ENCODE measurements around the gene LAYN.

LAYN gene

GRCh38 chr11:111537336-111537860, 3.1 kb upstream of the LAYN start:
- Histone ChIP-seq H3K9ac (ENCODE audit: insufficient read length) (no peak overlapping the region), H3K4me3 (no peak overlapping the region), H3K27ac (no peak overlapping the region), H3K9me3 (ENCODE audit: low read depth, low read length) (no peaks in the 10 kb centered on the region), H3K36me3 (ENCODE audit: insufficient read depth, low read length) (no peaks in the 10 kb centered on the region)
- TF ChIP-seq POLR2AphosphoS5 (IDR thresholded peaks at IDR 0.05; ENCODE audit: borderline replicate concordance, low read depth, low read length) (no peak), FOXP2 (optimal IDR thresholded peaks at IDR 0.05; ENCODE audit: control extremely low read depth, extremely low read length, insufficient read depth) (no peak), EZH2 (IDR thresholded peaks at IDR 0.05) (no peak)
- no peak for DNase-seq (ENCODE audit: low read depth, low spot score)

GRCh38 chr11:111538407-111539114, 2.0 kb upstream of the LAYN start:
- no peaks in the 10 kb centered on the region for H3K9me3 ChIP-seq (ENCODE audit: low read depth, low read length)
- no peaks in the 10 kb centered on the region for H3K36me3 ChIP-seq (ENCODE audit: insufficient read depth, low read length)
- DNase-seq (ENCODE audit: low read depth, low spot score): no peak
- TF ChIP-seq FOXP2 (optimal IDR thresholded peaks at IDR 0.05; ENCODE audit: control extremely low read depth, extremely low read length, insufficient read depth) (no peak), POLR2AphosphoS5 (IDR thresholded peaks at IDR 0.05; ENCODE audit: borderline replicate concordance, low read depth, low read length) (no peak), EZH2 (IDR thresholded peaks at IDR 0.05) (no peak)
- H3K4me3 ChIP-seq: no peak overlapping the region
- no peak overlapping the region for H3K27ac ChIP-seq
- H3K9ac ChIP-seq (ENCODE audit: insufficient read length): no peak overlapping the region

GRCh38 chr11:111539426-111540113, 950 bp upstream of the LAYN start:
- Histone ChIP-seq H3K27ac (no peak overlapping the region), H3K9me3 (ENCODE audit: low read depth, low read length) (no peaks in the 10 kb centered on the region), H3K4me3 (no peak overlapping the region; the same call in 1 of the 2 replicates), H3K36me3 (ENCODE audit: insufficient read depth, low read length) (no peaks in the 10 kb centered on the region), H3K9ac (ENCODE audit: insufficient read length) (no peak overlapping the region)
- DNase-seq (ENCODE audit: low read depth, low spot score): no peak
- TF ChIP-seq POLR2AphosphoS5 (IDR thresholded peaks at IDR 0.05; ENCODE audit: borderline replicate concordance, low read depth, low read length): no peak
- TF ChIP-seq EZH2 (IDR thresholded peaks at IDR 0.05): no peak
- no peak for TF ChIP-seq FOXP2 (optimal IDR thresholded peaks at IDR 0.05; ENCODE audit: control extremely low read depth, extremely low read length, insufficient read depth)

- Histone ChIP-seq H3K4me3 (peak overlapping the region; percentile 81), H3K9ac (ENCODE audit: insufficient read length) (peak overlapping the region; percentile 54)
Measured at GRCh38 chr11:111540937-111541253, 375 bp downstream of the LAYN start.

GRCh38 chr11:111541254-111542061, 938 bp downstream of the LAYN start:
- no peak for TF ChIP-seq POLR2AphosphoS5 (IDR thresholded peaks at IDR 0.05; ENCODE audit: borderline replicate concordance, low read depth, low read length)
- no peak for TF ChIP-seq EZH2 (IDR thresholded peaks at IDR 0.05)
- no peak for TF ChIP-seq FOXP2 (optimal IDR thresholded peaks at IDR 0.05; ENCODE audit: control extremely low read depth, extremely low read length, insufficient read depth)

More at GRCh38 chr11:111540937-111541253, 375 bp downstream of the LAYN start:
- TF ChIP-seq FOXP2 (optimal IDR thresholded peaks at IDR 0.05; ENCODE audit: control extremely low read depth, extremely low read length, insufficient read depth) (no peak), POLR2AphosphoS5 (IDR thresholded peaks at IDR 0.05; ENCODE audit: borderline replicate concordance, low read depth, low read length) (no peak), EZH2 (IDR thresholded peaks at IDR 0.05) (no peak)
- H3K36me3 ChIP-seq (ENCODE audit: insufficient read depth, low read length): no peaks in the 10 kb centered on the region
- no peaks in the 10 kb centered on the region for H3K9me3 ChIP-seq (ENCODE audit: low read depth, low read length)
- DNase-seq (ENCODE audit: low read depth, low spot score): no peak
- no peak overlapping the region for H3K27ac ChIP-seq

GRCh38 chr11:111542606-111543275, 2.2 kb downstream of the LAYN start:
- DNase-seq (ENCODE audit: low read depth, low spot score): no peak
- H3K36me3 ChIP-seq (ENCODE audit: insufficient read depth, low read length): no peaks in the 10 kb centered on the region; the same call in 1 of the 2 replicates
- H3K4me3 ChIP-seq: no peak overlapping the region
- no peak overlapping the region for H3K27ac ChIP-seq
- no peak for TF ChIP-seq POLR2AphosphoS5 (IDR thresholded peaks at IDR 0.05; ENCODE audit: borderline replicate concordance, low read depth, low read length)
- TF ChIP-seq EZH2 (IDR thresholded peaks at IDR 0.05): no peak
- TF ChIP-seq FOXP2 (optimal IDR thresholded peaks at IDR 0.05; ENCODE audit: control extremely low read depth, extremely low read length, insufficient read depth): no peak
- H3K9ac ChIP-seq (ENCODE audit: insufficient read length): no peak overlapping the region
- no peaks in the 10 kb centered on the region for H3K9me3 ChIP-seq (ENCODE audit: low read depth, low read length)

More at GRCh38 chr11:111541254-111542061, 938 bp downstream of the LAYN start:
- Histone ChIP-seq H3K36me3 (ENCODE audit: insufficient read depth, low read length) (no peaks in the 10 kb centered on the region; the same call in 1 of the 2 replicates), H3K27ac (no peak overlapping the region), H3K9me3 (ENCODE audit: low read depth, low read length) (no peaks in the 10 kb centered on the region), H3K9ac (ENCODE audit: insufficient read length) (peak overlapping the region; percentile 54), H3K4me3 (peak overlapping the region; percentile 81)
- DNase-seq (ENCODE audit: low read depth, low spot score): no peak

- Histone ChIP-seq H3K36me3 (ENCODE audit: insufficient read depth, low read length) (no peaks in the 10 kb centered on the region; the same call in 1 of the 2 replicates), H3K27ac (no peak overlapping the region), H3K9me3 (ENCODE audit: low read depth, low read length) (no peaks in the 10 kb centered on the region), H3K4me3 (no peak overlapping the region), H3K9ac (ENCODE audit: insufficient read length) (no peak overlapping the region)
- TF ChIP-seq FOXP2 (optimal IDR thresholded peaks at IDR 0.05; ENCODE audit: control extremely low read depth, extremely low read length, insufficient read depth): no peak
- TF ChIP-seq POLR2AphosphoS5 (IDR thresholded peaks at IDR 0.05; ENCODE audit: borderline replicate concordance, low read depth, low read length): no peak
- no peak for TF ChIP-seq EZH2 (IDR thresholded peaks at IDR 0.05)
- DNase-seq (ENCODE audit: low read depth, low spot score): no peak
Measured at GRCh38 chr11:111548525-111548924, 8.0 kb downstream of the LAYN start.

Measured in SK-N-MC (cell line).